CD8-positive, alpha-beta memory T cell (primary cell): ENCODE measurements around the gene MACROD2. TPM values are rescaled to one million over a fixed set of nuclear protein-coding genes. Genes with fewer than 3 reads are reported as not detected.

Source experiments
- CTCF ChIA-PET: fragments of 350-600 bp; sonication (Branson Sonifier 250); formaldehyde crosslinking; loops from one replicate; lab custom pipeline; 2021; ENCODE audit warnings: antibody characterized with exemption; lab: Charles Lee
- POLR2A ChIA-PET: fragments of 350-600 bp; sonication (Branson Sonifier 250); formaldehyde crosslinking; loops from one replicate; lab custom pipeline; 2021; ENCODE audit warnings: antibody characterized with exemption; lab: Charles Lee
- DNase-seq, 5 donors: peaks; one replicate each; pipeline versions ENCODE4 v3.0.0 to v3.0.0-alpha.2; 2020 to 2022; ENCODE audit warnings: mixed read lengths in 1 of 5
- H3K27ac ChIP-seq: one replicate; pipeline ENCODE4 v1.7.0; 2013; ENCODE audit warnings: low read depth, mild to moderate bottlenecking, low read length, moderate library complexity
- H3K27me3 ChIP-seq: 2 replicates; pipeline ENCODE4 v1.7.0; 2013; ENCODE audit warnings: low read length, mild to moderate bottlenecking; ENCODE audit not compliant: insufficient read depth, poor library complexity, severe bottlenecking
- H3K36me3 ChIP-seq: 2 replicates; pipeline ENCODE4 v1.7.0; 2013; ENCODE audit warnings: mild to moderate bottlenecking, low read length, moderate library complexity; ENCODE audit not compliant: insufficient read depth
- H3K4me1 ChIP-seq: 2 replicates; pipeline ENCODE4 v1.7.0; 2013; ENCODE audit warnings: mild to moderate bottlenecking, low read length, moderate library complexity; ENCODE audit not compliant: insufficient read depth
- H3K4me3 ChIP-seq: 2 replicates; pipeline ENCODE4 v1.7.0; 2013; ENCODE audit warnings: mild to moderate bottlenecking, low read length
- H3K9me3 ChIP-seq: 2 replicates; pipeline ENCODE4 v1.7.0; 2013; ENCODE audit warnings: mild to moderate bottlenecking, low read length
- H3K27ac Mint-ChIP-seq, 8 donors: one replicate each; pipeline ENCODE4 v1.8.0; 2020 to 2021; ENCODE audit warnings: mixed read lengths in 8 of 8, mild to moderate bottlenecking in 6 of 8, inconsistent platforms in 3 of 8, moderate library complexity in 3 of 8
- H3K27me3 Mint-ChIP-seq, 2 donors: one replicate each; pipeline ENCODE4 v1.8.0; 2020 to 2021; ENCODE audit warnings: mixed read lengths in 2 of 2, mild to moderate bottlenecking in 1 of 2, moderate library complexity in 1 of 2
- H3K36me3 Mint-ChIP-seq, 3 donors: one replicate each; pipeline ENCODE4 v1.8.0; 2020 to 2021; ENCODE audit warnings: mixed read lengths in 3 of 3, inconsistent platforms in 1 of 3, mild to moderate bottlenecking in 1 of 3
- H3K4me1 Mint-ChIP-seq, 3 donors: one replicate each; pipeline ENCODE4 v1.8.0; 2020 to 2021; ENCODE audit warnings: mixed read lengths in 3 of 3, inconsistent platforms in 1 of 3, mild to moderate bottlenecking in 1 of 3
- H3K4me3 Mint-ChIP-seq, 7 donors: one replicate each; pipeline ENCODE4 v1.8.0; 2020 to 2021; ENCODE audit warnings: mixed read lengths in 7 of 7, mild to moderate bottlenecking in 6 of 7, moderate library complexity in 4 of 7, inconsistent platforms in 2 of 7
- H3K9me3 Mint-ChIP-seq, 5 donors: one replicate each; pipeline ENCODE4 v1.8.0; 2020 to 2022; ENCODE audit warnings: mixed read lengths in 5 of 5, mild to moderate bottlenecking in 3 of 5, moderate library complexity in 2 of 5, inconsistent platforms in 1 of 5
- polyA plus RNA-seq: library from polyadenylated mRNA; unstranded; fragments of 300-500 nt; fragmentation: Illumina TruSeq; gene quantifications from one replicate; pipeline ENCODE4 v1.2.3, GENCODE V29; 2021
- total RNA-seq, 2 experiments: library from RNA; stranded (reverse); gene quantifications; one replicate each; pipeline ENCODE4 v1.2.3, GENCODE V29; 2021

MACROD2 gene
- total and polyA plus RNA-seq, 3 experiments from 2014 or later, result not detected

GRCh38 chr20:14807224-14807623, 811.9 kb downstream of the MACROD2 start:
- Histone ChIP-seq H3K27ac (no peak overlapping the region), H3K27me3 (no peaks in the 10 kb centered on the region), H3K36me3 (no peaks in the 10 kb centered on the region), H3K4me3 (no peak overlapping the region), H3K4me1 (no peaks in the 10 kb centered on the region), H3K9me3 (no peaks in the 10 kb centered on the region)
- Mint-ChIP-seq H3K36me3 (peaks cover 0 to 11% (median 0%) of the 10 kb centered on the region in 3 donors), H3K27me3 (no peaks in the 10 kb centered on the region), H3K4me3 (no peak overlapping the region), H3K4me1 (no peaks in the 10 kb centered on the region), H3K27ac (no peak overlapping the region), H3K9me3 (peaks cover 14 to 34% (median 32%) of the 10 kb centered on the region in 5 donors)
- CTCF ChIA-PET, result no interaction called here
- no peak for DNase-seq
- POLR2A ChIA-PET, result no interaction called here

GRCh38 chr20:14815340-14815739, 820.0 kb downstream of the MACROD2 start:
- Mint-ChIP-seq H3K27me3 (no peaks in the 10 kb centered on the region), H3K27ac (no peak overlapping the region), H3K9me3 (peaks cover 5 to 40% (median 15%) of the 10 kb centered on the region in 5 donors), H3K36me3 (peaks cover 0 to 3% (median 0%) of the 10 kb centered on the region in 3 donors), H3K4me1 (no peaks in the 10 kb centered on the region), H3K4me3 (no peak overlapping the region)
- CTCF ChIA-PET, result no interaction called here
- H3K27ac ChIP-seq, result no peak overlapping the region
- H3K4me1 ChIP-seq, result no peaks in the 10 kb centered on the region
- H3K4me3 ChIP-seq, result no peak overlapping the region
- DNase-seq, result no peak
- no peaks in the 10 kb centered on the region for H3K36me3 ChIP-seq
- H3K9me3 ChIP-seq, result no peaks in the 10 kb centered on the region
- no peaks in the 10 kb centered on the region for H3K27me3 ChIP-seq
- POLR2A ChIA-PET, result no interaction called here

GRCh38 chr20:14816471-14816870, 821.2 kb downstream of the MACROD2 start:
- Histone ChIP-seq H3K9me3 (no peaks in the 10 kb centered on the region), H3K4me3 (no peak overlapping the region), H3K4me1 (no peaks in the 10 kb centered on the region), H3K36me3 (no peaks in the 10 kb centered on the region), H3K27me3 (no peaks in the 10 kb centered on the region), H3K27ac (no peak overlapping the region)
- H3K27ac Mint-ChIP-seq, result no peak overlapping the region
- peaks cover 0 to 34% (median 14%) of the 10 kb centered on the region in 5 donors for H3K9me3 Mint-ChIP-seq
- no peak overlapping the region for H3K4me3 Mint-ChIP-seq
- POLR2A ChIA-PET, result no interaction called here
- H3K4me1 Mint-ChIP-seq, result no peaks in the 10 kb centered on the region
- DNase-seq, result no peak
- H3K36me3 Mint-ChIP-seq, result peaks cover 0 to 3% (median 0%) of the 10 kb centered on the region in 3 donors
- CTCF ChIA-PET, result no interaction called here
- no peaks in the 10 kb centered on the region for H3K27me3 Mint-ChIP-seq

GRCh38 chr20:14817101-14817500, 821.8 kb downstream of the MACROD2 start:
- Histone ChIP-seq H3K27me3 (no peaks in the 10 kb centered on the region), H3K9me3 (no peaks in the 10 kb centered on the region), H3K4me1 (no peaks in the 10 kb centered on the region), H3K36me3 (no peaks in the 10 kb centered on the region), H3K27ac (no peak overlapping the region), H3K4me3 (no peak overlapping the region)
- POLR2A ChIA-PET, result no interaction called here
- Mint-ChIP-seq H3K27ac (no peak overlapping the region), H3K4me3 (no peak overlapping the region), H3K9me3 (peaks cover 0 to 34% (median 8%) of the 10 kb centered on the region in 5 donors), H3K4me1 (no peaks in the 10 kb centered on the region), H3K27me3 (no peaks in the 10 kb centered on the region), H3K36me3 (peaks cover 0 to 3% (median 0%) of the 10 kb centered on the region in 3 donors)
- CTCF ChIA-PET, result no interaction called here
- no peak for DNase-seq

- Histone ChIP-seq H3K4me3 (no peak overlapping the region), H3K4me1 (no peaks in the 10 kb centered on the region), H3K27me3 (no peaks in the 10 kb centered on the region), H3K36me3 (no peaks in the 10 kb centered on the region), H3K9me3 (no peaks in the 10 kb centered on the region), H3K27ac (no peak overlapping the region)
- peaks cover 0 to 43% (median 10%) of the 10 kb centered on the region in 5 donors for H3K9me3 Mint-ChIP-seq
- H3K4me3 Mint-ChIP-seq, result no peak overlapping the region
- ChIA-PET CTCF (no interaction called here), POLR2A (no interaction called here)
- H3K27me3 Mint-ChIP-seq, result no peaks in the 10 kb centered on the region
- peaks cover 0 to 3% (median 0%) of the 10 kb centered on the region in 3 donors for H3K36me3 Mint-ChIP-seq
- no peak for DNase-seq
- H3K4me1 Mint-ChIP-seq, result no peaks in the 10 kb centered on the region
- no peak overlapping the region for H3K27ac Mint-ChIP-seq
Measured at GRCh38 chr20:14820771-14821170, 825.5 kb downstream of the MACROD2 start.

GRCh38 chr20:14821251-14821650, 825.9 kb downstream of the MACROD2 start:
- Histone ChIP-seq H3K9me3 (no peaks in the 10 kb centered on the region), H3K27me3 (no peaks in the 10 kb centered on the region), H3K4me1 (no peaks in the 10 kb centered on the region), H3K36me3 (no peaks in the 10 kb centered on the region), H3K4me3 (no peak overlapping the region), H3K27ac (no peak overlapping the region)
- DNase-seq, result no peak
- ChIA-PET CTCF (no interaction called here), POLR2A (no interaction called here)
- Mint-ChIP-seq H3K4me3 (no peak overlapping the region), H3K27ac (no peak overlapping the region), H3K9me3 (peaks cover 0 to 40% (median 11%) of the 10 kb centered on the region in 5 donors), H3K4me1 (no peaks in the 10 kb centered on the region), H3K27me3 (no peaks in the 10 kb centered on the region), H3K36me3 (peaks cover 0 to 3% (median 0%) of the 10 kb centered on the region in 3 donors)

GRCh38 chr20:14824996-14825395, 829.7 kb downstream of the MACROD2 start:
- no peaks in the 10 kb centered on the region for H3K36me3 Mint-ChIP-seq
- no peaks in the 10 kb centered on the region for H3K4me1 Mint-ChIP-seq
- peaks cover 0 to 27% (median 6%) of the 10 kb centered on the region in 5 donors for H3K9me3 Mint-ChIP-seq
- H3K27me3 Mint-ChIP-seq, result no peaks in the 10 kb centered on the region
- no peak overlapping the region for H3K4me3 Mint-ChIP-seq
- H3K4me1 ChIP-seq, result no peaks in the 10 kb centered on the region
- H3K27ac ChIP-seq, result no peak overlapping the region
- no peaks in the 10 kb centered on the region for H3K27me3 ChIP-seq
- no peaks in the 10 kb centered on the region for H3K9me3 ChIP-seq
- no peak overlapping the region for H3K4me3 ChIP-seq
- H3K36me3 ChIP-seq, result no peaks in the 10 kb centered on the region
- no peak for DNase-seq
- ChIA-PET CTCF (no interaction called here), POLR2A (no interaction called here)
- no peak overlapping the region for H3K27ac Mint-ChIP-seq

GRCh38 chr20:14826543-14827313, 831.4 kb downstream of the MACROD2 start:
- Mint-ChIP-seq H3K27me3 (no peaks in the 10 kb centered on the region), H3K9me3 (peaks cover 0 to 31% (median 6%) of the 10 kb centered on the region in 5 donors)
- POLR2A ChIA-PET, result no interaction called here

More at GRCh38 chr20:14826543-14827313, 831.4 kb downstream of the MACROD2 start:
- Histone ChIP-seq H3K27me3 (no peaks in the 10 kb centered on the region), H3K9me3 (no peaks in the 10 kb centered on the region), H3K4me1 (no peaks in the 10 kb centered on the region), H3K4me3 (no peak overlapping the region), H3K36me3 (no peaks in the 10 kb centered on the region), H3K27ac (no peak overlapping the region)
- H3K4me1 Mint-ChIP-seq, result no peaks in the 10 kb centered on the region
- CTCF ChIA-PET, result no interaction called here
- no peak overlapping the region for H3K27ac Mint-ChIP-seq
- no peak overlapping the region for H3K4me3 Mint-ChIP-seq
- H3K36me3 Mint-ChIP-seq, result no peaks in the 10 kb centered on the region
- no peak for DNase-seq
